DOHH2 (cell line): Measurements from ENCODE around the gene HASPIN.

Experiments
- H3F3A ChIP-seq: fragments of 200-600 bp; sonication (generic), shearing (Covaris generic); 2 replicates; pipeline ENCODE4 v1.6.0; 2016; ENCODE audit warnings: antibody characterized with exemption, mild to moderate bottlenecking; ENCODE audit not compliant: control insufficient read depth, insufficient read depth
- H3K27ac ChIP-seq: fragments of 200-600 bp; sonication (generic); 2 replicates; pipeline ENCODE4 v1.5.1; 2014; ENCODE audit warnings: low read depth, mild to moderate bottlenecking, low read length, moderate library complexity
- H3K27me3 ChIP-seq: fragments of 200-600 bp; sonication (generic); 2 replicates; pipeline ENCODE4 v1.6.1; 2014; ENCODE audit warnings: mild to moderate bottlenecking, low read length, mixed read lengths; ENCODE audit not compliant: control insufficient read depth
- H3K36me3 ChIP-seq: fragments of 200-600 bp; sonication (generic); 2 replicates; pipeline ENCODE4 v1.6.1; 2014; ENCODE audit warnings: mild to moderate bottlenecking, low read length, moderate library complexity, mixed read lengths; ENCODE audit not compliant: control insufficient read depth
- H3K4me1 ChIP-seq: fragments of 200-600 bp; sonication (generic); 2 replicates; pipeline ENCODE4 v1.6.1; 2014; ENCODE audit warnings: mild to moderate bottlenecking, low read length, mixed read lengths; ENCODE audit not compliant: control insufficient read depth
- H3K4me2 ChIP-seq: fragments of 200-600 bp; sonication (generic); 2 replicates; pipeline ENCODE4 v1.6.0; 2014; ENCODE audit warnings: mild to moderate bottlenecking, low read length, moderate library complexity
- H3K4me3 ChIP-seq: fragments of 200-600 bp; sonication (generic); 2 replicates; pipeline ENCODE4 v1.5.1; 2014; ENCODE audit warnings: mild to moderate bottlenecking, low read length, mixed read lengths
- H3K79me2 ChIP-seq: fragments of 200-600 bp; sonication (generic); 2 replicates; pipeline ENCODE4 v1.6.1; 2014; ENCODE audit warnings: mild to moderate bottlenecking, low read length, mixed read lengths; ENCODE audit not compliant: control insufficient read depth
- H3K9me2 ChIP-seq: fragments of 200-600 bp; sonication (generic); replicated peaks from 2 replicates; pipeline ENCODE4 v1.6.1; 2014; ENCODE audit warnings: mild to moderate bottlenecking, low read length, mixed read lengths; ENCODE audit not compliant: control insufficient read depth
- H3K9me3 ChIP-seq: fragments of 200-600 bp; sonication (generic); 2 replicates; pipeline ENCODE4 v1.6.1; 2014; ENCODE audit warnings: antibody characterized with exemption, low read length, mixed read lengths; ENCODE audit not compliant: control insufficient read depth, insufficient read depth
- H4K20me1 ChIP-seq: fragments of 200-600 bp; sonication (generic); 2 replicates; pipeline ENCODE4 v1.6.0; 2014; ENCODE audit warnings: low read depth, mild to moderate bottlenecking, antibody characterized with exemption, low read length, moderate library complexity; ENCODE audit not compliant: control insufficient read depth, insufficient read depth
- CTCF ChIP-seq: fragments of 200-600 bp; sonication (generic); IDR thresholded peaks from one replicate; pipeline ENCODE4 v1.5.1; 2014; ENCODE audit warnings: antibody characterized with exemption, mild to moderate bottlenecking, low read depth, low read length; ENCODE audit not compliant: poor library complexity, severe bottlenecking
- EZH2phosphoT487 ChIP-seq: fragments of 200-600 bp; sonication (generic); IDR thresholded peaks from 2 replicates; pipeline ENCODE4 v1.6.1; 2017; ENCODE audit warnings: borderline replicate concordance, mild to moderate bottlenecking, antibody characterized with exemption, low read length, moderate library complexity, mixed read lengths

Gene HASPIN

GRCh38 chr17:3747805-3748204 is 24.1 kb downstream of the HASPIN start:
- Histone ChIP-seq H3K4me2 (no peak overlapping the region), H3K4me3 (no peak overlapping the region), H3K27me3 (no peaks in the 10 kb centered on the region), H3K9me2 (no peaks in the 10 kb centered on the region), H3K4me1 (peaks cover 23% of the 10 kb centered on the region), H3F3A (no peaks in the 10 kb centered on the region), H3K9me3 (no peaks in the 10 kb centered on the region), H3K79me2 (no peaks in the 10 kb centered on the region), H3K27ac (no peak overlapping the region), H4K20me1 (no peaks in the 10 kb centered on the region), H3K36me3 (no peaks in the 10 kb centered on the region)
- TF ChIP-seq EZH2phosphoT487, result no peak
- TF ChIP-seq CTCF, result no peak

GRCh38 chr17:3748576-3748975 is 24.9 kb downstream of the HASPIN start:
- Histone ChIP-seq H3K36me3 (no peaks in the 10 kb centered on the region), H3K79me2 (no peaks in the 10 kb centered on the region), H3K4me2 (no peak overlapping the region), H3K9me2 (no peaks in the 10 kb centered on the region), H4K20me1 (no peaks in the 10 kb centered on the region), H3K4me1 (peaks cover 23% of the 10 kb centered on the region), H3F3A (no peaks in the 10 kb centered on the region), H3K27ac (no peak overlapping the region), H3K27me3 (no peaks in the 10 kb centered on the region), H3K9me3 (no peaks in the 10 kb centered on the region), H3K4me3 (no peak overlapping the region)
- TF ChIP-seq CTCF, result no peak
- TF ChIP-seq EZH2phosphoT487, result no peak

- peaks cover under 1% of the 10 kb centered on the region; the same call in 1 of the 2 replicates for H3F3A ChIP-seq
- H3K27me3 ChIP-seq, result no peaks in the 10 kb centered on the region
- no peak overlapping the region for H3K4me3 ChIP-seq
- H3K4me1 ChIP-seq, result peaks cover 24% of the 10 kb centered on the region
- H4K20me1 ChIP-seq, result no peaks in the 10 kb centered on the region
- H3K27ac ChIP-seq, result no peak overlapping the region
- TF ChIP-seq CTCF (no peak), EZH2phosphoT487 (no peak)
- no peaks in the 10 kb centered on the region for H3K9me3 ChIP-seq
- H3K79me2 ChIP-seq, result no peaks in the 10 kb centered on the region
- no peaks in the 10 kb centered on the region for H3K9me2 ChIP-seq
- H3K4me2 ChIP-seq, result peak overlapping the region; percentile 55; the same call in 1 of the 2 replicates
- no peaks in the 10 kb centered on the region for H3K36me3 ChIP-seq
Observed at GRCh38 chr17:3750296-3750695, 26.6 kb downstream of the HASPIN start.

GRCh38 chr17:3750926-3751325 is 27.2 kb downstream of the HASPIN start:
- TF ChIP-seq EZH2phosphoT487 (no peak), CTCF (no peak)
- no peaks in the 10 kb centered on the region for H3K79me2 ChIP-seq
- H3K27ac ChIP-seq, result no peak overlapping the region

More at GRCh38 chr17:3750926-3751325, 27.2 kb downstream of the HASPIN start:
- H3K4me3 ChIP-seq, result no peak overlapping the region
- H3K9me3 ChIP-seq, result no peaks in the 10 kb centered on the region
- no peaks in the 10 kb centered on the region for H4K20me1 ChIP-seq
- peaks cover 3% of the 10 kb centered on the region; the same call in 1 of the 2 replicates for H3F3A ChIP-seq
- H3K4me1 ChIP-seq, result peaks cover 24% of the 10 kb centered on the region
- no peaks in the 10 kb centered on the region for H3K9me2 ChIP-seq
- H3K27me3 ChIP-seq, result no peaks in the 10 kb centered on the region
- peak overlapping the region; percentile 55 for H3K4me2 ChIP-seq
- no peaks in the 10 kb centered on the region for H3K36me3 ChIP-seq
